HepG2 (cell line): ENCODE data around the gene SLC24A4. TPM values are rescaled to one million over a fixed set of nuclear protein-coding genes. Genes with fewer than 3 reads are reported as not detected.

Experiments used
- ADNP ChIP-seq: sonication (generic); formaldehyde crosslinking; IDR thresholded peaks from 2 replicates; pipeline ENCODE4 v1.4.0; 2020; ENCODE audit warnings: missing genetic modification reagents
- E2F5 ChIP-seq: sonication (generic); formaldehyde crosslinking; conservative IDR thresholded peaks from 2 replicates; pipeline ENCODE4 v1.4.0; 2020; ENCODE audit warnings: missing genetic modification reagents
- ELF3 ChIP-seq: IDR thresholded peaks from 2 replicates; pipeline ENCODE4 v1.6.1; 2016; ENCODE audit warnings: missing genetic modification reagents, missing compliant biosample characterization
- FOXO1 ChIP-seq: sonication (generic); formaldehyde crosslinking; IDR thresholded peaks from 2 replicates; pipeline ENCODE4 v1.4.0; 2020; ENCODE audit warnings: missing genetic modification reagents
- HMGXB4 ChIP-seq, 2 experiments: sonication (generic) in 1 of 2; formaldehyde crosslinking in 1 of 2; IDR thresholded peaks; 2 replicates each; pipeline versions ENCODE4 v1.4.0 to v1.6.1; 2018 to 2020; ENCODE audit warnings: missing genetic modification reagents in 2 of 2, borderline replicate concordance in 1 of 2, low read depth in 1 of 2, mild to moderate bottlenecking in 1 of 2, missing biosample characterization in 1 of 2
- IRF9 ChIP-seq: sonication (generic); formaldehyde crosslinking; IDR thresholded peaks from 2 replicates; pipeline ENCODE4 v1.8.0; 2022; ENCODE audit warnings: missing genetic modification reagents, mild to moderate bottlenecking, borderline replicate concordance
- KDM1A ChIP-seq: IDR thresholded peaks from 2 replicates; pipeline ENCODE4 v1.6.1; 2016; ENCODE audit warnings: missing compliant biosample characterization
- KDM5B ChIP-seq: sonication (generic); formaldehyde crosslinking; IDR thresholded peaks from 2 replicates; pipeline ENCODE4 v1.4.0; 2020; ENCODE audit warnings: missing genetic modification reagents, mild to moderate bottlenecking, borderline replicate concordance
- NR2C2 ChIP-seq: sonication (generic); formaldehyde crosslinking; IDR thresholded peaks from 2 replicates; pipeline ENCODE4 v1.4.0; 2020; ENCODE audit warnings: missing genetic modification reagents, mild to moderate bottlenecking, moderate library complexity, borderline replicate concordance
- POLR2A ChIP-seq, 2 experiments: IDR thresholded peaks; 2 replicates each; pipeline ENCODE4 v1.6.1; 2011; ENCODE audit warnings: low read depth in 2 of 2, low read length in 2 of 2, mild to moderate bottlenecking in 1 of 2, moderate library complexity in 1 of 2; ENCODE audit not compliant: insufficient read depth in 1 of 2
- POLR2G ChIP-seq: fragments of 200-400 bp; formaldehyde crosslinking; IDR thresholded peaks from 2 replicates; pipeline ENCODE4 v1.6.1; 2018; ENCODE audit warnings: mild to moderate bottlenecking, low read depth, low read length, moderate library complexity
- RCOR2 ChIP-seq: IDR thresholded peaks from 2 replicates; pipeline ENCODE4 v1.6.1; 2016; ENCODE audit warnings: missing biosample characterization, missing genetic modification reagents
- SALL1 ChIP-seq: sonication (generic); formaldehyde crosslinking; IDR thresholded peaks from 2 replicates; pipeline ENCODE4 v1.8.0; 2022; ENCODE audit warnings: mild to moderate bottlenecking, missing genetic modification reagents
- SP4 ChIP-seq: sonication (generic); formaldehyde crosslinking; IDR thresholded peaks from 2 replicates; pipeline ENCODE4 v1.8.1; 2023; ENCODE audit warnings: mild to moderate bottlenecking, missing genetic modification reagents
- TBX2 ChIP-seq: sonication (generic); formaldehyde crosslinking; IDR thresholded peaks from 2 replicates; pipeline ENCODE4 v1.5.0; 2020; ENCODE audit warnings: missing genetic modification reagents, mild to moderate bottlenecking, borderline replicate concordance
- ZHX1 ChIP-seq: sonication (generic); formaldehyde crosslinking; IDR thresholded peaks from 2 replicates; pipeline ENCODE4 v1.8.1; 2022; ENCODE audit warnings: low read depth, mild to moderate bottlenecking, missing genetic modification reagents
- ZMYM3 ChIP-seq: sonication (generic); formaldehyde crosslinking; IDR thresholded peaks from 2 replicates; pipeline ENCODE4 v1.5.1; 2020; ENCODE audit warnings: mild to moderate bottlenecking, missing genetic modification reagents
- ZNF333 ChIP-seq: sonication (generic); formaldehyde crosslinking; IDR thresholded peaks from 2 replicates; pipeline ENCODE4 v1.4.0; 2020; ENCODE audit warnings: mild to moderate bottlenecking, missing genetic modification reagents, borderline replicate concordance
- ZNF34 ChIP-seq: sonication (generic); formaldehyde crosslinking; IDR thresholded peaks from 2 replicates; pipeline ENCODE4 v1.4.0; 2020; ENCODE audit warnings: mild to moderate bottlenecking, missing genetic modification reagents, borderline replicate concordance
- ZNF367 ChIP-seq: sonication (generic); formaldehyde crosslinking; IDR thresholded peaks from 2 replicates; pipeline ENCODE4 v1.4.0; 2020; ENCODE audit warnings: missing genetic modification reagents, borderline replicate concordance
- ZNF501 ChIP-seq: sonication (generic); formaldehyde crosslinking; IDR thresholded peaks from 2 replicates; pipeline ENCODE4 v1.5.1; 2020; ENCODE audit warnings: mild to moderate bottlenecking, moderate library complexity, missing genetic modification reagents
- ZNF576 ChIP-seq: sonication (generic); formaldehyde crosslinking; IDR thresholded peaks from 2 replicates; pipeline ENCODE4 v1.4.0; 2020; ENCODE audit warnings: mild to moderate bottlenecking, missing genetic modification reagents
- polyA plus RNA-seq, 8 experiments: library from polyadenylated mRNA; depleted of rRNA in 3 of 8; stranded (reverse) in 7 of 8; unstranded in 1 of 8; fragments of >200 nt; fragmentation: Illumina TruSeq in 4 of 8; extraction: Trizol in 4 of 8; gene quantifications; 2 replicates each; pipeline versions ENCODE4 v1.2.1 to v1.2.3, GENCODE V29; 2011 to 2016; ENCODE audit warnings: low read depth in 4 of 8, missing spikeins in 1 of 8, mixed read lengths in 1 of 8; ENCODE audit not compliant: insufficient read depth in 1 of 8
- total RNA-seq, 5 experiments: library from RNA; depleted of rRNA; stranded (reverse); fragments of >200 nt; fragmentation: Illumina TruSeq; extraction: Trizol; gene quantifications; 2 replicates each; pipeline ENCODE4 v1.2.3, GENCODE V29; 2016; ENCODE audit warnings: low read depth in 1 of 5

The SLC24A4 gene
- total and polyA plus RNA-seq, 2 of the 13 experiments (the other 11 are each of a cell fraction or from before 2014, with no cell fraction given) = not detected

GRCh38 chr14:92513204-92513965 is 190.4 kb downstream of the SLC24A4 start, which contains the start of gene RIN3 (continued):
- TF ChIP-seq ZNF333 (CRISPR knock-in tag) (peak; percentile 48; the same call in 1 of the 2 replicates), E2F5 (CRISPR knock-in tag) (0 out of 2 replicates have a peak, but pooled peaks have one; percentile 11), TBX2 (CRISPR knock-in tag) (no peak), RCOR2 (peak; percentile 82; the same call in 1 of the 2 replicates), NR2C2 (CRISPR knock-in tag) (peak; percentile 4; the same call in 1 of the 2 replicates), SP4 (CRISPR knock-in tag) (peak; percentile 11; the same call in 1 of the 2 replicates), FOXO1 (CRISPR knock-in tag) (peak; percentile 22; the same call in 1 of the 2 replicates), ADNP (CRISPR knock-in tag) (peak; percentile 98), ZMYM3 (peak; percentile 99), ZHX1 (no peak), SALL1 (CRISPR knock-in tag) (peak; percentile 12; the same call in 1 of the 2 replicates), ZNF576 (0 out of 2 replicates have a peak, but pooled peaks have one; percentile 49), ZNF367 (no peak), ZNF501 (CRISPR knock-in tag) (peak; percentile 57; the same call in 1 of the 2 replicates), POLR2G (peak; percentile 48; the same call in 1 of the 2 replicates), IRF9 (CRISPR knock-in tag) (no peak), ZNF34 (no peak), HMGXB4 (CRISPR knock-in tag; IDR thresholded peaks at IDR 0.05; ENCODE audit: borderline replicate concordance in 1 of 2, low read depth in 1 of 2) (peak in 1 of 2 experiments; percentile 27; a peak in 2 of 4 replicates), POLR2A (IDR thresholded peaks at IDR 0.05; ENCODE audit: insufficient read depth in 1 of 2, low read depth in 2 of 2, low read length in 2 of 2) (peak; percentile 33 to 52; a peak in 2 of 4 replicates), KDM5B (0 out of 2 replicates have a peak, but pooled peaks have one; percentile 35), KDM1A (CRISPR knock-in tag) (peak; percentile 80; the same call in 1 of the 2 replicates), ELF3 (peak; percentile 31; the same call in 1 of the 2 replicates)
